Mammary epithelial cell (primary cell): ENCODE results near the gene HDAC4.

Experiments used
- EZH2 ChIP-seq: IDR thresholded peaks from 2 replicates; pipeline ENCODE4 v1.6.1; 2012; ENCODE audit warnings: low read length, inconsistent platforms, borderline replicate concordance
- TF ChIP-seq, protein P1 (sequence below), 2 donors: IDR thresholded peaks in 1 of 2; conservative IDR thresholded peaks in 1 of 2; 2 replicates each; pipeline ENCODE4 v1.5.1; 2011 to 2012; ENCODE audit warnings: inconsistent platforms in 2 of 2, low read length in 2 of 2, mild to moderate bottlenecking in 2 of 2, control low read depth in 1 of 2, low read depth in 1 of 2; ENCODE audit not compliant: insufficient read depth in 1 of 2; ENCODE audit errors: extremely low read depth in 1 of 2

GRCh38 chr2:239302083-239302807 lies 98.6 kb downstream of the HDAC4 start:
- TF ChIP-seq, protein P1, sequence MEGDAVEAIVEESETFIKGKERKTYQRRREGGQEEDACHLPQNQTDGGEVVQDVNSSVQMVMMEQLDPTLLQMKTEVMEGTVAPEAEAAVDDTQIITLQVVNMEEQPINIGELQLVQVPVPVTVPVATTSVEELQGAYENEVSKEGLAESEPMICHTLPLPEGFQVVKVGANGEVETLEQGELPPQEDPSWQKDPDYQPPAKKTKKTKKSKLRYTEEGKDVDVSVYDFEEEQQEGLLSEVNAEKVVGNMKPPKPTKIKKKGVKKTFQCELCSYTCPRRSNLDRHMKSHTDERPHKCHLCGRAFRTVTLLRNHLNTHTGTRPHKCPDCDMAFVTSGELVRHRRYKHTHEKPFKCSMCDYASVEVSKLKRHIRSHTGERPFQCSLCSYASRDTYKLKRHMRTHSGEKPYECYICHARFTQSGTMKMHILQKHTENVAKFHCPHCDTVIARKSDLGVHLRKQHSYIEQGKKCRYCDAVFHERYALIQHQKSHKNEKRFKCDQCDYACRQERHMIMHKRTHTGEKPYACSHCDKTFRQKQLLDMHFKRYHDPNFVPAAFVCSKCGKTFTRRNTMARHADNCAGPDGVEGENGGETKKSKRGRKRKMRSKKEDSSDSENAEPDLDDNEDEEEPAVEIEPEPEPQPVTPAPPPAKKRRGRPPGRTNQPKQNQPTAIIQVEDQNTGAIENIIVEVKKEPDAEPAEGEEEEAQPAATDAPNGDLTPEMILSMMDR (conservative IDR thresholded peaks at IDR 0.05 in 1 of 2, IDR thresholded peaks at IDR 0.05 in 1 of 2; ENCODE audit: extremely low read depth in 1 of 2, insufficient read depth in 1 of 2, low read depth in 1 of 2, low read length in 2 of 2): no peak
- no peak for TF ChIP-seq EZH2
